OCI-LY7 (cell line): ENCODE data around the gene XAGE3.

Source experiments
- CTCF ChIP-seq: fragments of 200-600 bp; sonication (generic); conservative IDR thresholded peaks from 2 replicates; pipeline ENCODE4 v1.5.1; 2014; ENCODE audit warnings: mild to moderate bottlenecking, antibody characterized with exemption, low read length, moderate library complexity, mixed read lengths
- EZH2phosphoT487 ChIP-seq: fragments of 200-600 bp; sonication (generic); IDR thresholded peaks from 2 replicates; pipeline ENCODE4 v1.6.1; 2018; ENCODE audit warnings: low read depth, borderline replicate concordance, mild to moderate bottlenecking, mixed run types, antibody characterized with exemption, low read length, moderate library complexity, mixed read lengths

- TF ChIP-seq CTCF: no peak
- TF ChIP-seq EZH2phosphoT487: no peak
Measured at GRCh38 chrX:52852110-52852860, 15.6 kb downstream of the XAGE3 start.
